ENCODE data around the gene STXBP2. TPM values are rescaled to one million over a fixed set of nuclear protein-coding genes. Genes with fewer than 3 reads are reported as not detected.

Gene STXBP2
- total RNA-seq, 1 experiment from 2014 or later: 92.5 TPM

GRCh38 chr19:7627166-7627565 is 9.7 kb upstream of the STXBP2 start:
- Mint-ChIP-seq H3K4me3 (peak overlapping the region; percentile 25 to 57; a peak in 4 of 5 replicates), H3K27me3 (ENCODE audit: low read depth) (no peaks in the 10 kb centered on the region; the same call in 1 of the 2 replicates), H3K27ac (no peak overlapping the region), H3K36me3 (ENCODE audit: insufficient read depth in 1 of 3, low read depth in 3 of 3) (peaks cover 15 to 38% (median 26%) of the 10 kb centered on the region in 3 experiments; a peak in 6 of 7 replicates), H3K4me1 (peaks cover 15 to 26% of the 10 kb centered on the region in 2 experiments), H3K9me3 (no peaks in the 10 kb centered on the region; a peak in 2 of 5 replicates)
- Histone ChIP-seq H4K20me1 (ENCODE audit: control insufficient read depth, insufficient read depth, insufficient read length) (no peaks in the 10 kb centered on the region), H3K18ac (ENCODE audit: insufficient read length, low read depth, low read length) (no peak overlapping the region), H2BK12ac (ENCODE audit: insufficient read length, low read depth, low read length) (no peak overlapping the region), H4K8ac (replicated peaks; ENCODE audit: insufficient read length, low read depth, low read length) (no peak overlapping the region), H3K4me2 (ENCODE audit: insufficient read depth, insufficient read length, low read length) (no peak overlapping the region), H4K5ac (ENCODE audit: insufficient read length, low read depth, low read length) (no peak overlapping the region), H3K14ac (ENCODE audit: insufficient read depth, low read length) (no peak overlapping the region), H3K23ac (ENCODE audit: insufficient read length, low read depth, low read length) (no peak overlapping the region), H3K4ac (ENCODE audit: low read depth, low read length) (no peak overlapping the region), H3K56ac (ENCODE audit: insufficient read length, low read depth, low read length) (no peak overlapping the region), H3K27me3 (ENCODE audit: insufficient read depth, low read length) (peaks cover 2% of the 10 kb centered on the region; the same call in 1 of the 2 replicates), H2BK5ac (ENCODE audit: insufficient read length, low read length) (no peak overlapping the region), H2BK20ac (ENCODE audit: low read depth, low read length, poor library complexity, severe bottlenecking) (no peak overlapping the region), H3K79me1 (ENCODE audit: insufficient read depth, low read depth, low read length, poor library complexity, severe bottlenecking) (peaks cover 20% of the 10 kb centered on the region), H3K79me2 (ENCODE audit: insufficient read depth, low read length) (peaks cover 28% of the 10 kb centered on the region; the same call in 1 of the 2 replicates), H2BK120ac (ENCODE audit: low read depth, low read length, poor library complexity, severe bottlenecking) (no peak overlapping the region), H2AK5ac (ENCODE audit: insufficient read length, low read length) (no peak overlapping the region), H4K91ac (ENCODE audit: insufficient read length, low read depth, low read length) (no peak overlapping the region), H3K27ac (ENCODE audit: insufficient read length, low read depth, low read length) (no peak overlapping the region), H3K23me2 (ENCODE audit: insufficient read length, low read depth, low read length, poor library complexity, severe bottlenecking) (peaks cover 14% of the 10 kb centered on the region), H3K9ac (ENCODE audit: extremely low read depth, insufficient read length, low read length) (no peak overlapping the region), H3K9me3 (ENCODE audit: control insufficient read depth, low read depth, low read length) (no peaks in the 10 kb centered on the region), H3K4me1 (ENCODE audit: insufficient read depth, low read length) (no peaks in the 10 kb centered on the region), H3T11ph (ENCODE audit: low read length) (no peak overlapping the region), H2BK15ac (ENCODE audit: low read depth, low read length) (no peak overlapping the region), H2AFZ (ENCODE audit: low read length) (no peak overlapping the region)
- TF ChIP-seq CTCF (conservative IDR thresholded peaks at IDR 0.05): no peak
- no peak for DNase-seq
- no CpG with 5 or more reads among the region's 24 CpGs for WGBS (ENCODE audit: extremely low coverage, insufficient read length, low lambda C conversion rate)
